Ovary (tissue), 3 donors: ENCODE results near the gene NPIPA7.
"Not testable (repeated sequence)": the region's sequence is repeated elsewhere in the genome, so short reads cannot be mapped to it uniquely, and the experiment has no call there.

ENCODE experiments used
- CTCF ChIP-seq, 3 donors: fragments of 450-650 bp in 2 of 3; fragments of 200-600 bp in 1 of 3; IDR thresholded peaks; one replicate each; pipeline versions ENCODE4 v1.5.1 to v1.8.0; 2016 to 2022; ENCODE audit warnings: antibody characterized with exemption in 3 of 3, mild to moderate bottlenecking in 1 of 3
- POLR2A ChIP-seq: fragments of 450-650 bp; IDR thresholded peaks from one replicate; pipeline ENCODE4 v1.6.1; 2017; ENCODE audit warnings: antibody characterized with exemption, mild to moderate bottlenecking, moderate library complexity
- donor health status: DM: no; HTN: no; CAD: no.

DNA sequence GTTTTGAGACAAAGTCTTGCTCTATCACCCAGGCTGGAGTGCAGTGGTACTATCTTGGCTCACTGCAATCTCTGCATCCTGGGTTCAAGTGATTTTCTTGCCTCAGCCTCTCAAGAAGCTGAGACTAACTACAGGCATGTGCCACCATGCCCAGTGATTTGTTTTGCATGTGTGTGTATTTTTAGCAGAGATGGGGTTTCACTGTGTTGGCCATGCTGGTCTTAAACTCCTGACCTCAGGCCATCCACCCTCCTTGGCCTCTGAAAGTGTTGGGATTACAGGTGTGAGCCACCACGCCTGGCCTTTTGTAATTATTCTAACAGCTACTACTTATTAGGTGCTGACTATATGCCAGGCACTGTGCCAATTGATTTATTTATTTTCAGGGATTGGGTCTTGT is 25.3 kb downstream of the NPIPA7 start:
- not testable (repeated sequence) for TF ChIP-seq CTCF (IDR thresholded peaks at IDR 0.05); POLR2A
